Measurements from ENCODE around the gene LGI2.
"Not testable (repeated sequence)": the region's sequence is repeated elsewhere in the genome, so short reads cannot be mapped to it uniquely, and the experiment has no call there.

Gene LGI2

GRCh38 chr4:25029479-25030276 lies 1.1 kb downstream of the LGI2 start:
- Histone ChIP-seq H3K4me1 (peaks cover 5% of the 10 kb centered on the region; the same call in 1 of the 2 replicates), H3K27me3 (ENCODE audit: low read depth) (no peaks in the 10 kb centered on the region)

GRCh38 chr4:25028851-25029250 lies 1.9 kb downstream of the LGI2 start:
- no peak for DNase-seq (ENCODE audit: low spot score in 2 of 2)
- Histone ChIP-seq H3K9me3 (no peaks in the 10 kb centered on the region), H3K27me3 (ENCODE audit: low read depth) (no peaks in the 10 kb centered on the region), H3K4me1 (peaks cover 5% of the 10 kb centered on the region; the same call in 1 of the 2 replicates), H3K36me3 (replicated peaks) (no peaks in the 10 kb centered on the region), H3K4me3 (no peak overlapping the region)
- in situ Hi-C loops (cut with MboI; ENCODE audit: low sequenced_read_pairs) = no loop called here

More at GRCh38 chr4:25029479-25030276, 1.1 kb downstream of the LGI2 start:
- in situ Hi-C loops (cut with MboI; ENCODE audit: low sequenced_read_pairs) = no loop called here
- Histone ChIP-seq H3K4me3 (peak overlapping the region; percentile 44), H3K9me3 (no peaks in the 10 kb centered on the region), H3K36me3 (replicated peaks) (no peaks in the 10 kb centered on the region)
- DNase-seq (ENCODE audit: low spot score in 2 of 2) = no peak

- Histone ChIP-seq H3K9me3 (no peaks in the 10 kb centered on the region), H3K36me3 (replicated peaks) (no peaks in the 10 kb centered on the region), H3K4me1 (0 out of 2 replicates have a peak, but pooled peaks cover 2% of the 10 kb centered on the region), H3K27me3 (ENCODE audit: low read depth) (no peaks in the 10 kb centered on the region), H3K4me3 (no peak overlapping the region)
- no peak for DNase-seq (ENCODE audit: low spot score in 2 of 2)
- in situ Hi-C loops (cut with MboI; ENCODE audit: low sequenced_read_pairs) = no loop called here
Measured at GRCh38 chr4:25022766-25023165, 8.0 kb downstream of the LGI2 start.

- no peaks in the 10 kb centered on the region for H3K27me3 ChIP-seq (ENCODE audit: low read depth)
- H3K4me3 ChIP-seq = no peak overlapping the region
- H3K9me3 ChIP-seq = no peaks in the 10 kb centered on the region
- no peak for DNase-seq (ENCODE audit: low spot score in 2 of 2)
- no peaks in the 10 kb centered on the region for H3K36me3 ChIP-seq (replicated peaks)
- in situ Hi-C loops (cut with MboI; ENCODE audit: low sequenced_read_pairs) = no loop called here
- 0 out of 2 replicates have a peak, but pooled peaks cover 2% of the 10 kb centered on the region for H3K4me1 ChIP-seq
Measured at GRCh38 chr4:25021216-25021615, 9.5 kb downstream of the LGI2 start.

- H3K4me3 ChIP-seq = no peak overlapping the region
- H3K9me3 ChIP-seq = no peaks in the 10 kb centered on the region
- DNase-seq (ENCODE audit: low spot score in 2 of 2) = no peak
- H3K27me3 ChIP-seq (ENCODE audit: low read depth) = no peaks in the 10 kb centered on the region
- peaks cover 3% of the 10 kb centered on the region for H3K4me1 ChIP-seq
- H3K36me3 ChIP-seq (replicated peaks) = no peaks in the 10 kb centered on the region
- in situ Hi-C loops (cut with MboI; ENCODE audit: low sequenced_read_pairs) = no loop called here
Measured at GRCh38 chr4:25020236-25020635, 10.5 kb downstream of the LGI2 start.

- Histone ChIP-seq H3K4me1 (peaks cover 9% of the 10 kb centered on the region), H3K27me3 (ENCODE audit: low read depth) (no peaks in the 10 kb centered on the region), H3K9me3 (no peaks in the 10 kb centered on the region), H3K4me3 (no peak overlapping the region), H3K36me3 (replicated peaks) (no peaks in the 10 kb centered on the region)
- in situ Hi-C loops (cut with MboI; ENCODE audit: low sequenced_read_pairs) = no loop called here
- DNase-seq (ENCODE audit: low spot score in 2 of 2) = no peak
Measured at GRCh38 chr4:25019501-25019900, 11.2 kb downstream of the LGI2 start.

GRCh38 chr4:25015012-25015411 lies 15.7 kb downstream of the LGI2 start:
- Histone ChIP-seq H3K36me3 (replicated peaks) (no peaks in the 10 kb centered on the region), H3K9me3 (no peaks in the 10 kb centered on the region), H3K4me1 (peaks cover 9% of the 10 kb centered on the region), H3K27me3 (ENCODE audit: low read depth) (no peaks in the 10 kb centered on the region), H3K4me3 (no peak overlapping the region)
- DNase-seq (ENCODE audit: low spot score in 2 of 2) = peak in 1 of 2 experiments; percentile 57
- in situ Hi-C loops (cut with MboI; ENCODE audit: low sequenced_read_pairs) = no loop called here

GRCh38 chr4:25014662-25014983 lies 16.1 kb downstream of the LGI2 start:
- H3K9me3 ChIP-seq; H3K27me3 ChIP-seq (ENCODE audit: low read depth); H3K4me3 ChIP-seq; H3K36me3 ChIP-seq (replicated peaks); H3K4me1 ChIP-seq; DNase-seq (ENCODE audit: low spot score in 2 of 2); in situ Hi-C loops (cut with MboI; ENCODE audit: low sequenced_read_pairs): not testable (repeated sequence)

GRCh38 chr4:25013756-25014661 lies 16.7 kb downstream of the LGI2 start:
- no peaks in the 10 kb centered on the region for H3K9me3 ChIP-seq
- H3K27me3 ChIP-seq (ENCODE audit: low read depth) = no peaks in the 10 kb centered on the region
- H3K4me1 ChIP-seq = peaks cover 7% of the 10 kb centered on the region
- in situ Hi-C loops (cut with MboI; ENCODE audit: low sequenced_read_pairs) = no loop called here
- H3K36me3 ChIP-seq (replicated peaks) = no peaks in the 10 kb centered on the region
- no peak overlapping the region for H3K4me3 ChIP-seq
- no peak for DNase-seq (ENCODE audit: low spot score in 2 of 2)

- H3K36me3 ChIP-seq (replicated peaks) = no peaks in the 10 kb centered on the region
- no peak for DNase-seq (ENCODE audit: low spot score in 2 of 2)
- H3K4me1 ChIP-seq = peaks cover 7% of the 10 kb centered on the region
- H3K9me3 ChIP-seq = no peaks in the 10 kb centered on the region
- H3K4me3 ChIP-seq = no peak overlapping the region
- in situ Hi-C loops (cut with MboI; ENCODE audit: low sequenced_read_pairs) = no loop called here
- H3K27me3 ChIP-seq (ENCODE audit: low read depth) = no peaks in the 10 kb centered on the region
Measured at GRCh38 chr4:25012655-25013054, 18.1 kb downstream of the LGI2 start.

- no peaks in the 10 kb centered on the region for H3K36me3 ChIP-seq (replicated peaks)
- in situ Hi-C loops (cut with MboI; ENCODE audit: low sequenced_read_pairs) = no loop called here
- no peaks in the 10 kb centered on the region for H3K9me3 ChIP-seq
- no peak overlapping the region for H3K4me3 ChIP-seq
- H3K27me3 ChIP-seq (ENCODE audit: low read depth) = no peaks in the 10 kb centered on the region
- H3K4me1 ChIP-seq = peaks cover 7% of the 10 kb centered on the region
- DNase-seq (ENCODE audit: low spot score in 2 of 2) = no peak
Measured at GRCh38 chr4:25011135-25011866, 19.4 kb downstream of the LGI2 start.

- Histone ChIP-seq H3K4me1 (no peaks in the 10 kb centered on the region), H3K9me3 (no peaks in the 10 kb centered on the region), H3K4me3 (no peak overlapping the region), H3K36me3 (replicated peaks) (no peaks in the 10 kb centered on the region), H3K27me3 (ENCODE audit: low read depth) (no peaks in the 10 kb centered on the region)
- in situ Hi-C loops (cut with MboI; ENCODE audit: low sequenced_read_pairs) = no loop called here
- no peak for DNase-seq (ENCODE audit: low spot score in 2 of 2)
Measured at GRCh38 chr4:25007598-25007997, 23.1 kb downstream of the LGI2 start.

GRCh38 chr4:25002681-25003080 lies 28.1 kb downstream of the LGI2 start:
- Histone ChIP-seq H3K4me3 (no peak overlapping the region), H3K27me3 (ENCODE audit: low read depth) (no peaks in the 10 kb centered on the region)
- in situ Hi-C loops (cut with MboI; ENCODE audit: low sequenced_read_pairs) = no loop called here

More at GRCh38 chr4:25002681-25003080, 28.1 kb downstream of the LGI2 start:
- Histone ChIP-seq H3K9me3 (no peaks in the 10 kb centered on the region), H3K36me3 (replicated peaks) (no peaks in the 10 kb centered on the region), H3K4me1 (no peaks in the 10 kb centered on the region)
- DNase-seq (ENCODE audit: low spot score in 2 of 2) = no peak
